Measurements from ENCODE around the gene CCNQ.

CCNQ gene

DNA sequence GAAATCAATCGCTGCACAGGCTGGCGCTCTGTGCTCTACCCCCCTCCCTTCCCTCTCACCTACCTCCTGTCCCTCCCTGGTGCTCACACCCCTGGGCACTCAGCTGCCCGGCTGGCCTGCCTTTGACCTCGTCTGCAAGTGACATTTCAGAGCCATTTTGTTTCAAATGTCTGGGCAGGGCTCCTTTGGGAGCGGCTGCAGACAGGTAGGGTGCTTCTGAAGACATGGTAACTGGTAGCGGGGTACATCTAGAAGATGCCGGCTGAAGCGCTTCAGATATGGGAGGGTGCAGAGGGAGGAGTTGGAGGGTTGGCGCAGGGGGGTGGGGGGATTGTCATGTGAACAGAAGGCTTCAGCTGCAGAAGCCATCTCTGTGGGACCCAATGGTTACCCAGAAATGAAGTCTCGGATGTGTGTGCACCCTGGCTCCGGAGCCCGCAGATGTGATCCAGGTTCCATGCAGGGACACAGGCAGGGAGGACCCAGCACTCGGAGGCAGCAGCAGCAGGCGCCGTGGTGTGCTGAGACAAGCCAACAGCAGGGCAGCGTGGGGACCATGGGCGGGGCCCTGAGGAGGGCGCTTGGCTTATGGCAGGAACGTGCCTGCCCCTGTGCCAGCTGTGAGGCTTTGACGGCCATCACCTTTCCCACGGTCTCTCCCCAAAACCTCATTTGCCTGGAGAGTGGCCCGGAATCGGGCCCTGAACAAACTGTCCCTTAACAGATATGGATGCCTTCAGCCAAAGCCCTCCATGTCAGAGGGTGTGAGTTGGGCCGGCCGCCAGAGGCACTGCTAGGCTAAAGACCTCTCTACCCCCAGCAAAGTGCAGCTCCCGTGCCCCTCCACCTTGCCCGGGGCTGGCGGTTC lies 40.5 kb upstream of the CCNQ start:
- TF ChIP-seq, protein P1, sequence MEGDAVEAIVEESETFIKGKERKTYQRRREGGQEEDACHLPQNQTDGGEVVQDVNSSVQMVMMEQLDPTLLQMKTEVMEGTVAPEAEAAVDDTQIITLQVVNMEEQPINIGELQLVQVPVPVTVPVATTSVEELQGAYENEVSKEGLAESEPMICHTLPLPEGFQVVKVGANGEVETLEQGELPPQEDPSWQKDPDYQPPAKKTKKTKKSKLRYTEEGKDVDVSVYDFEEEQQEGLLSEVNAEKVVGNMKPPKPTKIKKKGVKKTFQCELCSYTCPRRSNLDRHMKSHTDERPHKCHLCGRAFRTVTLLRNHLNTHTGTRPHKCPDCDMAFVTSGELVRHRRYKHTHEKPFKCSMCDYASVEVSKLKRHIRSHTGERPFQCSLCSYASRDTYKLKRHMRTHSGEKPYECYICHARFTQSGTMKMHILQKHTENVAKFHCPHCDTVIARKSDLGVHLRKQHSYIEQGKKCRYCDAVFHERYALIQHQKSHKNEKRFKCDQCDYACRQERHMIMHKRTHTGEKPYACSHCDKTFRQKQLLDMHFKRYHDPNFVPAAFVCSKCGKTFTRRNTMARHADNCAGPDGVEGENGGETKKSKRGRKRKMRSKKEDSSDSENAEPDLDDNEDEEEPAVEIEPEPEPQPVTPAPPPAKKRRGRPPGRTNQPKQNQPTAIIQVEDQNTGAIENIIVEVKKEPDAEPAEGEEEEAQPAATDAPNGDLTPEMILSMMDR (IDR thresholded peaks at IDR 0.05; ENCODE audit: low read depth, low read length, missing control alignments): no peak
- no peak for DNase-seq (ENCODE audit: low read depth)
- no peak overlapping the region for H3K4me3 ChIP-seq (ENCODE audit: low read depth, low read length)

DNA sequence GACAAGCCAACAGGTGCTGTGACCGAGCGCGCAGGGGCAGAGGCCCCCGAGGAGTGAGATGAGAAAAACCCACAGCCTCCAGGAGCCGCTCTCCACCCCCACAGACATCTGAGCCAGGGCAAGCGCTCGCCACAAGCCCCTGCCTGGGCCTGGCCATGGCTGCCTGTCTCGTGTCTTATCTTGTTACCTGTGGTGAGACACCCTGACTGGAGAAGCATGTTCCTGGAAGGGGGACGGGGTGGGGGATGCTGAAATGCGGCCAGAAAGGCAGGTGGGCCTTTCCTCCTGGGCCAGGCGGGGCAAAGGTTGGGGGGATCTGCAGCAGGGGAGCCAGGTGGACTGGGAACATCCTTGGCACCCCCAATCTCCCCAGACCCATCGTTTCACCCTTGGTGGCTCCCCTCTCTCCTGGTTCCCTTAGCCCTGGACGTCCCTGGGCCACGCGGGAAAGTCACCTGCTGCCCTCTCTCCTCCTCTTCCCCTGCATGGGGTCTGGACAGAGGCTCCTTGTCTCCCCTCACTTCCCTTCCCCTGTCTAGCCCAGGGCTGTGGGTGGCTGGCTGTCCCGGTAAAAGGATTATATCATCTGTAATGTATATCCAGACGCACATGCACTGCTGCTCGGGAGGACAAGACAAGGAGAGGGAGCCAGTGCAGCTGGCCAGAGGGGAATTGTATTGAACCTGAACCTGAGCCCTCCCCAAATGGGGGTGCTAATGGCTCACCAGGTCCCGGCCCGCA lies 39.7 kb upstream of the CCNQ start:
- TF ChIP-seq, protein P1 (IDR thresholded peaks at IDR 0.05; ENCODE audit: low read depth, low read length, missing control alignments): no peak
- DNase-seq (ENCODE audit: low read depth): no peak
- no peak overlapping the region for H3K4me3 ChIP-seq (ENCODE audit: low read depth, low read length)

DNA sequence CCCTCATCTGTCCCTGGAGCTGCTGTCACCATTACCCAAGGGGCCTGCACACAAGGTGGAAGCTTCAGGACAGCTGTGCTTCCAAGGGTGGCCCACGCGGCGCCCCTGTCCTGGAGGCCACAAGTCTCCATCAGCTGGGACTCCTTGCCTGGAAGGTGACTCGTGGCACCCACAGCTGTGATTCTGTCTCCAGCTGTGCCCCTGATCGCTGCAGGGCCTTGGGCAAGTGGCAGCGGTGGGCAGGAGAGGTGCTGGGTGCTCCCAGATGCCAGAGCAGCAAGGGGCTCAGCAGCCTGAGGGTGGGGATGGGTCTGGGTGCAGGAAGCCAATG lies 39.1 kb upstream of the CCNQ start:
- no peak overlapping the region for H3K4me3 ChIP-seq (ENCODE audit: low read depth, low read length)
- DNase-seq (ENCODE audit: low read depth): no peak
- TF ChIP-seq, protein P1 (IDR thresholded peaks at IDR 0.05; ENCODE audit: low read depth, low read length, missing control alignments): no peak

DNA sequence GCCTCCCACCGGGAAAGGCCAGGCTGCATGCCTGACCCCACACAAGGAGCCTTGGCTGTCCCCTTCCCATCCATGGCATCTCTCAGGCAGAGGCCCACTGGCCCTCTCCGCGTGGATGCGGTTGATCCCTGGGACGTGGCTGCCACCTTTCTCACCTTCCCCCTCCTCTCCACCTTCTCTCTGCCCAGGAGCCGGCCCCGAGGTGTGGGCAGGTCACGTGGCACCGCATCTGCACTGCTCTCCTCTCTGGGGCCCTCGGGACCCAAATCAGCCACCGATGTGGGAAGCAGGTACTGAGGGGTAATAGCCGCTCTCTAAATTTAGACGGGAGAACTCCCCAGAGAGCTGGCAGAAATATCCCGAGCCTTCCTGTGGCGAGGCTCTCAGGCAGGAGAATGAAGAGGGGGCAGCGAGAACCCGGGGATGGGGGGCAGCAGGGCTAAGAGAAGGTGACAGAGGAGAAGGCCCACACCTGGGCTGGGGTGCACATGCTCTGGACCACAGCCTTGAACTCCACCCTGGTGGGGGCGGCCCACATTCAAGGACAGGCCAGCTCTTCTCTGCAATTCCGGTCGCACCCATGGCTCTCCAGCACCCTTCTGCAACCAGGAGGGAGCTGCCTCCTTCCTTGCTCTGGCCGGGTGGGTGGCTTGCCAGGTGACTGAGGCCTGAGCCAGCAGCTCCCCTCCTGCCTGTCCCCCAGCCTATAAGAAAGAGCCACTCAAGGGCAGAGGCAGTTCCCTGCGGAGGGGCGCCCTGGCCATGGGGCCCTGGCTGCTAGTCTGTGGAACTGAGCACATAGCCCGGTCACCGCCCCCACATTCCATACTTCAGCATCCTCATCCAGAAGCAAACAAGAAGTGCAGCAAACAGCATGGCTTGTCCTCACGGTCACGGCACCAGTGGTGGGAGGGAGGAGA lies 38.4 kb upstream of the CCNQ start:
- TF ChIP-seq, protein P1 (IDR thresholded peaks at IDR 0.05; ENCODE audit: low read depth, low read length, missing control alignments): no peak
- no peak overlapping the region for H3K4me3 ChIP-seq (ENCODE audit: low read depth, low read length)
- DNase-seq (ENCODE audit: low read depth): no peak

DNA sequence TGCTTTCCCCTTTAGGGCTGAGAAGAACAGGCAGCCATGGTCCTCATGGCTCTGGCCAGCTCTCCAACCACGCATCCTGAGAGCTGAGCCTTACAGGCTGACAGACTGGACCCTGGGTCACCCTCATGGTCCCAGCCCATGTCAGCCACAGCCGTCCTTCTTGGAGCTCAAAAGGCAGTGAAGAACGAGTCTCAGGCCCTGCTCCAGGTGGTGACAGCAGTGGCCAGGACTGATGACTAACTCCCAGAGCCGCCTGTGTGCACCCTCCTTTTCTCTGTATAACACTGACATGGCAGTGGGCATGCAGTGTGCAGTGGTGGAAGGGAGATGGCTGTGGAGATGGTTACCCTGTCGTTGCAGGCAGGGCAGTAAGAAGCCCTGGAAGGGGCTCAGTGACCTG lies 37.8 kb upstream of the CCNQ start:
- TF ChIP-seq, protein P1 (IDR thresholded peaks at IDR 0.05; ENCODE audit: low read depth, low read length, missing control alignments): no peak
- DNase-seq (ENCODE audit: low read depth): no peak
- H3K4me3 ChIP-seq (ENCODE audit: low read depth, low read length): no peak overlapping the region

DNA sequence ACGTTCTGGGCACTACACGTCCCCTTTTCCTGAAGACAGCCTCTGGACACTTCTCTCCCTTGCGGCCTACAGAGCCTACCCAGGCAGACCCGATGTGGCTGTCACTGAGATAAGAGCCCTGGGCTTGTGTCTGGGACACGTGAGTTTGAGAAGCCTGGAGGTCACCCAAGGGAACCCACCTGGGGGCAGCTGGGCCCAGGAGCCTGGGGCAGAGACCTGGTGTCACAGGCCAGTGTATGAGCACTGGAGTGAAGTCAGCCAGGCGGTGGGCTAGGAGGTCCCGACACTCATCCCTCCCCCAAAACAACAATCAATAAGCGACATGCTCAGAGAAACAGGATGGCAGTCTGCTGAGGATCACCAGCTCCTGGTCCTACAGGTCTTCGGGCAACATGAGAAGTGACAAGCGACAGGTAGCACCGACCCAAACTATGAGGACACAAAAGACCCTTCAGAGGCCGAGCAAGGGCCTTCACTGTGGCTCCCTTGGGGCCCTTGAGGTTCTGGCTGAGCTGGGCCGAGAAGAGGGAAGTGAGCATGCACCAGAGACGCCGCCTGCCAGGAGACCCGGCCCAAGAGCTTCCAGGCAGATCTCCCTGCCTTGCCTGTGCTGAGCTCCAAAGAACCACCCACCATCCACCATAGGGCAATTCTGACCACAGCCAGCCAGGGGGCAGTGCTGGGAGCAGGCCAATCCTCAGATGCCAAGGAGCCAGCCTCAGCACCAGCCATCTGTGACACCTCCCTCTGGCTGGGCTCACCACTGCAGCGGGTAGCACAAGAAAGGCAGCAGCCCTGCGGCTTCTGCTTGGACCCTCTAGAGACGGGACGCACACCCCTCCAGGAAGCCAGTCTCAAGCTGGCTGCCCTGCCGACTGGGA lies 37.1 kb upstream of the CCNQ start:
- no peak overlapping the region for H3K4me3 ChIP-seq (ENCODE audit: low read depth, low read length)
- TF ChIP-seq, protein P1 (IDR thresholded peaks at IDR 0.05; ENCODE audit: low read depth, low read length, missing control alignments): peak; percentile 46
- no peak for DNase-seq (ENCODE audit: low read depth)
